Left ventricle myocardium superior (tissue), 1 donor: Measurements from ENCODE around the gene CCDC73. TPM values are rescaled to one million over a fixed set of nuclear protein-coding genes. Genes with fewer than 3 reads are reported as not detected.
"Not testable (repeated sequence)": the region's sequence is repeated elsewhere in the genome, so short reads cannot be mapped to it uniquely, and the experiment has no call there.

Experiments used
- ATAC-seq: fragments of 200-7000 bp; cut with Tn5 transposase; one replicate; pipeline ENCODE4 v1.9.1; 2020; ENCODE audit warnings: mild to moderate bottlenecking, moderate library complexity
- DNase-seq: peaks from one replicate; pipeline ENCODE4 v3.0.0-alpha.2; 2020
- intact Hi-C: fragments of 100-400 bp; cut with micrococcal nuclease; formaldehyde crosslinking; loops from one replicate; pipeline ENCODE4 v1.11.0; 2022
- total RNA-seq: library from RNA; stranded (reverse); fragmentation: NEBNext Ultra II Directional; extraction: Animal tissue kit (Norgen Biotek cat#: 25700); gene quantifications from one replicate; pipeline ENCODE4 v1.2.1, GENCODE V29; 2021
- donor health status: DM: no; HTN: yes; CAD: no; lungs with severe emphysema.

CCDC73 gene
- total RNA-seq, 1 donor from 2014 or later = not detected

DNA sequence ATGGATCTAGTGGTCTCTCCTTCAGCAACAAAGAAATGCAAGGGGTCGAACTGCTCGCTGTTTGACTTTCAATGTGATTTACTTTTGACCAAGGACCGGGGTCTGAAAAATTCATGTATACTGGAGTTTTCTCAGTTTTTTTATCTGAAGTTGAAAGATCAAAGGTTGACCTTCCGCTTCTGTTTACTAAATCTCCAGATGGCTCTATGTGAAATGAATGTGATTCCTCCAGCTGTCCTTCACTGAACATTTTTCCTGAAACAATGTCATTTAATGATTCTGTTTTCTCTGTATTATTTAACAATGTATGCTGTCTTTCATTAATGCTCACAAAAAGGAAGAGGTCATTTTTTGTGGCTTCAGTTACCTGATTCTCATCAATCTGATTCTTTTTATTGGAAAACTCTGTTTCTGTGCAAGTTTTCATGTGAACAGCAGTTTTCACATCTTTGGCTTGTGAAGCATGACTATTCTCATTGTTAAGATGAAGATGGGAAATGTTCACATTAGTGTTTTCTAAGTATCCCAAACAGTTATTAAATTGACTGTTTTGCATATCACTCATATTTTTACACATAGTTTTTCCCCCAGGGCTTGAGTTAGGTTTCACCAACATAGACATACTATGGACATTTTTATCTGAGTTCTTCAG, 180.8 kb downstream of the CCDC73 start:
- ATAC-seq (no peak), DNase-seq (no peak)
- intact Hi-C loops = no loop called here

GRCh38 chr11:32610797-32611352, 183.6 kb downstream of the CCDC73 start:
- intact Hi-C loops = no loop called here
- DNase-seq (no peak), ATAC-seq (no peak)

DNA sequence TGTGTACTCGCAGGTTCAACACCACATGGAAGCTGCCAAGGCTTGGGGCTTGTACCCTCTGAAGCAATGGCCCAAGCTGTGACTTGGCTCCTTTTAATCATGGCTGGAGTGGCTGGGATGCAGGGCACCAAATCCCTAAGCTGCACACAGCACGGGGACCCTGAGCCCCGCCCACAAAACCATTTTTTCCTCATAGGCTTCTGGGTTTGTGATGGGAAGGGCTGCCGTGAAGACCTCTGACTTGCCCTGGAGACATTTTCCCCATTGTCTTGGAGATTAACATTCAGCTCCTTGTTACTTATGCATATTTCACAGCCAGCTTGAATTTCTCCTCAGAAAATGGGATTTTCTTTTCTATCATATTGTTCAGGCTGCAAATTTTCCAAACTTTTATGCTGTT, 185.6 kb downstream of the CCDC73 start:
- intact Hi-C loops = loop anchor here (10.0 kb wide), 1 partner anchor 224 kb away; no protein-coding TSS in a partner anchor
- not testable (repeated sequence) for DNase-seq, ATAC-seq

- ATAC-seq = no peak
- intact Hi-C loops = loop anchor here (10.0 kb wide), 1 partner anchor 221 kb away; no protein-coding TSS in a partner anchor
- no peak for DNase-seq
Measured at GRCh38 chr11:32606220-32606619, 188.2 kb downstream of the CCDC73 start.

DNA sequence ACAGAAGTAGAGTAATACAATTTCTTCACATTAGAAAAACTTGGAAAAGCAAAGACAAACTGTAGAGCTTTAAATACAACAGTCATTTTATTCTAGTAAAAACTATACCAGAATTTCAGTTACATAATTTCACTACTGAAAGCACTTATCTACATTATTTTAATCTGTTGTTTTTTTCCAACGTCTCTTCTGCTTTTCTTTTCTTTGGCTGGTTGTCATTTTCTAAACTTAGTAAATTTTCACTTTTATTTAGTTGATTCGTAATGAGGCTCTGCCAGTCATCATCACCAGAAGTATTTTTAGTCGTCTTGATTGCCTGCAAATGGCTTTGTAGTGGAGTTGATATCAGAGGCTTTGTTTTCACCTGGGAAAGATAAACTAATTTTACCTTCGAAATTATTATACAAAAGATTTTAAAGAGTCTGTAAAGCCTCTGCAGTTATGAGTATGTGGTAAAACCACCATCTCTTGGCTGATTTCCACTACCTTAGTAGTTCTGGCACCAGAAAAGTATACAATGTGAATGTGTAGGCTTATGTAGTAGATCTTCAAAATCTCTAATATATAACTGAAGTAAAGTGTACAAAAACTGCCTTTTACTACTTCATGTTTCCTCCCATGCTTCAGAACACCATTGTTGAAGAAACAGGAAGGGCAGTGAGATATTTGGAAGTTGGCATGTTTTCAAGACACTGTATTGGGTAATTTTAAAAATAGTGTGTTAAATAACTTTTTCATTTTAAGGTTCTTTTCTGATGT, 191.6 kb downstream of the CCDC73 start:
- DNase-seq (no peak), ATAC-seq (no peak)
- intact Hi-C loops = loop anchor here (10.0 kb wide), 1 partner anchor 218 kb away; no protein-coding TSS in a partner anchor

GRCh38 chr11:32597921-32598320, 196.5 kb downstream of the CCDC73 start:
- ATAC-seq = no peak
- DNase-seq = no peak
- intact Hi-C loops = no loop called here

GRCh38 chr11:32596114-32596513, 198.3 kb downstream of the CCDC73 start:
- ATAC-seq = not testable (repeated sequence)

DNA sequence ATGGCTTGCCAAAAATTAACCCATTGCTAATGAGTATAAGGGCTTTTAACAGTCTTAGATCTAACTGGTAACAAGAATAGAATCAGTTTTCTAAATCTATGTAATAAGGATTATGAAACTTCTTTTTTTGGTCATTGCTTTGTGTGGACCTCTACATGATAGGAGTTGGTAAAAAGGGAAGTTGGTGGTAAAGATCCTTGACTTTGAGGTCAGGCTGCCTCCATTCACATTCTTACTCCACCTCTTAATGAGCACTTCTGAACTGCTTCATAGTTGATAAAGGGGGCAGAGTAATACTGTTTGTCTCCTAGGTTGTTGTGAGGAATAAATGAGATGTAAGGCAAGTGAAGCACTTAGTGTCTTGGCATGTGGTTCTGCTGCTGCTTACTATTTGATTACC, 200.2 kb downstream of the CCDC73 start:
- intact Hi-C loops = no loop called here
- no peak for DNase-seq
- no peak for ATAC-seq

More at GRCh38 chr11:32596114-32596513, 198.3 kb downstream of the CCDC73 start:
- intact Hi-C loops, DNase-seq: not testable (repeated sequence)

DNA sequence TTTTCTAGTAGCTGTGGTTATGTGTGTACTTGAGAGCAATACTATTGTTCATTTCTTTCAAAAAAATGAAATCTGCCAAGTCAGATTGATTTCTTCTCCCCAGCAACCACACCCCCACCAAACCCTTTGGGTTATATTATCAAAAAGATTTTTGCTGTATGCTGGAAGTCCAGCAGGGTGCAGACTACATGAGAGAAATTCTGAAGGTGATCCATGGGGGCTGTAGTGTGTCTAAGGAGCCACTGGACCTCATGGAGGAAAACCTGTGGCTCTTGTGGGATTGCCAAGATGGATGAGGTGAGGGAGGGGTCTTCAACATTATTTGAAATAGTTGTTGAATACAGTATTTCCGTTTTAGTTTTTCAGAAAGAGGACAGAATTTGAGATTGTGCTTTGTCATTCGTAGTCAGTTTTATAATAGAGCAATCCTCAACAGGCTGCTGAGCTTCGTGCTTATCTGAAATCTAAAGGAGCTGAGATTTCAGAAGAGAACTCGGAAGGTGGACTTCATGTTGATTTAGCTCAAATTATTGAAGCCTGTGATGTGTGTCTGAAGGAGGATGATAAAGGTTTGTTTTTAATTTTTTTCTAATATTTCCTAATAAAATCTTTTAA, 207.8 kb downstream of the CCDC73 start:
- intact Hi-C loops = no loop called here
- DNase-seq = no peak
- ATAC-seq = no peak

DNA sequence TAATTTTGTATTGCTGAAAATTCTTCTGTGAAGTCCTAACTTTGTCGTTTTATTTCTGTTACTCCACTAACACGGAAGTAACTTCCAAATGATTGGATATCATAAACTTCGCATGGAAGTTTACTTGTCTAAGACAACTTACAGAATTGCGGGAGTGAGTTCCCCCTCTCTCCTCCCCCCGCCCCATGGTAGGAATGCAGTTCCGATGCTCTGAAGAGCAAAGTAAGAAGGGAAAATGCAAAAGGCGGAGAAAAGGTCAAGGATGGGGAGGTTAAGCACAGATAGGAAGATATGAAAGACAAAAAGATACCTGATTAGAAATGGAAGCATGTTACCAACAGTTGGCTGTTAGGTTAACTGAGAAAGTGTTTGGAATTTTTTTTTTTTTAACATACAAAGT, 209.5 kb downstream of the CCDC73 start:
- intact Hi-C loops = no loop called here
- ATAC-seq = no peak
- DNase-seq = no peak

- DNase-seq = peak; percentile 98
- peak; percentile 100 for ATAC-seq
- intact Hi-C loops = no loop called here
Measured at GRCh38 chr11:32583459-32584271, 210.8 kb downstream of the CCDC73 start, which contains the start of gene EIF3M. TSS of gene EIF3M (plus strand) at chr11:32583831. CDS start at chr11:32583888, 57 bp downstream.

DNA sequence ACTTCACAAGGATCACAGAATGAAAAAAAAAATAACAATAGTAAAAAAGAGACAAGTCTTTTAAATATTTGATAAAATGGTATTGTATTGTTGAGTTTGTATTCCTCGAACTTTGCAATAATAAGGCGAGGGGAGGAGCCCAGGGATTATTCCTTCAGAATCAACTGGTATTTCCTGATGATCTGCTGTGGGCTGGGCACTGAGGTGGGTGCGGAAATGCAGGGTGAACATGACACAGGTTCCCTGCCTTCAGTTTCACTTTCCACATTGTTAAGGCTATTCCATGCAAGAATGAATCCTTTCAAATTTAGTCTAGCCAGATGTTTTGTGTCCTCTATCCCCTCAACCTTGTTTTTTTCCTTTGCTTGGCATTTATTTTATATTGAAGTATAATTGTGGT, 212.9 kb downstream of the CCDC73 start:
- ATAC-seq = no peak
- intact Hi-C loops = no loop called here
- DNase-seq = no peak

- ATAC-seq (no peak), DNase-seq (no peak)
- intact Hi-C loops = no loop called here
Measured at GRCh38 chr11:32580967-32581366, 213.5 kb downstream of the CCDC73 start.

GRCh38 chr11:32576456-32576855, 218.0 kb downstream of the CCDC73 start:
- intact Hi-C loops = no loop called here
- no peak for DNase-seq
- no peak for ATAC-seq

- no peak for ATAC-seq
- no peak for DNase-seq
- intact Hi-C loops = no loop called here
Measured at GRCh38 chr11:32575070-32575469, 219.4 kb downstream of the CCDC73 start.

DNA sequence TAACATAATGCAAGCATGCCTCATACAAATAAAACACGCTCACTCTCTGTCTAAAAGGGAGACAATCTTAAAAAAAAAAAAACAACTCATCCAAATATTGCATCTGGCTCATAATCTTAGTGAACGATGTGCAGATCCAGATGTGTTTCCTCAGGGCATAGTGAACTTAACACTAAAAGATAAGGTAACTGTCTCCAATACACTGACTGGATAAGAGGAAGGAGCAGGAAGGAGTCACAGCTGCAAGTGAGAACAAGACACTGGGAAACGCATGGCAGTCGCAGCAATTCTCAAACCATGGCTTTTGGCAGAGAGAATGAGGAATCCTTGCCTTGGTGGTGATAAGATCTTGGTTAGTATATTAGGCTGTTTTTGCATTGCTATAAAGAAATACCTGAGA, 220.0 kb downstream of the CCDC73 start:
- intact Hi-C loops = no loop called here
- DNase-seq = no peak
- ATAC-seq = no peak

DNA sequence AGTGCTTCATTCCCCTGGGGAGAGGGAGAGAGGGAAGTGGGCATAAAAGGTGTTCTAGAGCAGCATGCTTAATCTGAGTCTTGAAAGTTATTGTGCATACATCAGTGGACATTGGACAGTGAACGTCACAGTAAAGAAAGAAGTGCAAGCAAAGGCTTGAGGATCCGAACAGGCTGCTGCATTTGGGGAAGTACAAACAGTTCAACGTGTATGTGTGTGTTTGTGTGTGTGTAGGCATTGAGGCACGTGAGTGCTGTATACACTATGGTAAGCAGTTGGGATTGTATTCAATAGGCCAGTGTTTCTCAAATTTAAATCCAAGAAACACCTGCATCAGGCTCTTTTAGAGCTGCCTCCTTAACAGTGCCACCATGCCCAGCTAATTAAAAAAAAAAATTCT, 221.2 kb downstream of the CCDC73 start:
- intact Hi-C loops = no loop called here
- no peak for DNase-seq
- no peak for ATAC-seq

GRCh38 chr11:32571039-32571438, 223.4 kb downstream of the CCDC73 start:
- no peak for DNase-seq
- intact Hi-C loops = no loop called here
- ATAC-seq = no peak

- DNase-seq (no peak), ATAC-seq (no peak)
- intact Hi-C loops = no loop called here
Measured at GRCh38 chr11:32569313-32569881, 225.1 kb downstream of the CCDC73 start.
